Neural cell (in vitro differentiated cells): ENCODE results near the gene EOGT. TPM values are rescaled to one million over a fixed set of nuclear protein-coding genes. Genes with fewer than 3 reads are reported as not detected.

Source experiments
- H2AFZ ChIP-seq: fragments of 200-600, 300-800 bp; sonication (generic), shearing (Covaris generic); 2 replicates; pipeline ENCODE4 v1.6.0; 2014; ENCODE audit warnings: low read depth, mild to moderate bottlenecking, antibody characterized with exemption, low read length, moderate library complexity
- H3F3A ChIP-seq: fragments of 200-600 bp; shearing (Covaris generic); 2 replicates; pipeline ENCODE4 v1.6.1; 2016; ENCODE audit warnings: mild to moderate bottlenecking, moderate library complexity, mixed read lengths, antibody characterized with exemption, low read length; ENCODE audit not compliant: insufficient read depth, poor library complexity, severe bottlenecking
- H3K27ac ChIP-seq: fragments of 200-600, 300-800 bp; sonication (generic), shearing (Covaris generic); 2 replicates; pipeline ENCODE4 v1.5.1; 2014; ENCODE audit warnings: mild to moderate bottlenecking, low read length, moderate library complexity
- H3K27me3 ChIP-seq: fragments of 300-800, 200-600 bp; sonication (generic), shearing (Covaris generic); 2 replicates; pipeline ENCODE4 v1.6.0; 2014; ENCODE audit warnings: mild to moderate bottlenecking, low read depth, low read length, moderate library complexity; ENCODE audit not compliant: insufficient read depth
- H3K36me3 ChIP-seq: fragments of 300-800, 200-600 bp; sonication (generic), shearing (Covaris generic); 2 replicates; pipeline ENCODE4 v1.5.1; 2014; ENCODE audit warnings: mild to moderate bottlenecking, antibody characterized with exemption, low read length, moderate library complexity; ENCODE audit not compliant: insufficient read depth
- H3K4me2 ChIP-seq: fragments of 300-800, 200-600 bp; sonication (generic), shearing (Covaris generic); 2 replicates; pipeline ENCODE4 v1.6.0; 2014; ENCODE audit warnings: mild to moderate bottlenecking, low read length
- H3K4me3 ChIP-seq: fragments of 300-800, 200-600 bp; sonication (generic), shearing (Covaris generic); 2 replicates; pipeline ENCODE4 v1.5.1; 2014; ENCODE audit warnings: mild to moderate bottlenecking, low read length, moderate library complexity
- H3K79me2 ChIP-seq: fragments of 200-600 bp; shearing (Covaris generic); replicated peaks from 2 replicates; pipeline ENCODE4 v1.6.0; 2014; ENCODE audit warnings: mild to moderate bottlenecking, low read length, moderate library complexity; ENCODE audit not compliant: insufficient read depth
- H3K9ac ChIP-seq: fragments of 300-800, 200-600 bp; sonication (generic), shearing (Covaris generic); 2 replicates; pipeline ENCODE4 v1.6.1; 2016; ENCODE audit warnings: mild to moderate bottlenecking, low read length, mixed read lengths
- H3K9me2 ChIP-seq: fragments of 200-600 bp; shearing (Covaris generic); 2 replicates; pipeline ENCODE4 v1.6.1; 2016; ENCODE audit warnings: mild to moderate bottlenecking, low read length, mixed read lengths; ENCODE audit not compliant: insufficient read depth
- H3K9me3 ChIP-seq: fragments of 200-600, 300-800 bp; sonication (generic), shearing (Covaris generic); 2 replicates; pipeline ENCODE4 v1.6.1; 2016; ENCODE audit warnings: mild to moderate bottlenecking, mixed run types, low read length, moderate library complexity, mixed read lengths
- H4K20me1 ChIP-seq: fragments of 200-600 bp; shearing (Covaris generic); 2 replicates; pipeline ENCODE4 v1.6.1; 2016; ENCODE audit warnings: mild to moderate bottlenecking, mixed run types; ENCODE audit not compliant: insufficient read depth
- CTCF ChIP-seq: fragments of 450-650 bp; IDR thresholded peaks from 2 replicates; pipeline ENCODE4 v1.5.1; 2014; ENCODE audit warnings: antibody characterized with exemption, mild to moderate bottlenecking, moderate library complexity; ENCODE audit not compliant: poor library complexity, severe bottlenecking
- EP300 ChIP-seq: fragments of 450-650 bp; conservative IDR thresholded peaks from 2 replicates; pipeline ENCODE4 v1.6.1; 2014; ENCODE audit warnings: antibody characterized with exemption, mild to moderate bottlenecking, moderate library complexity; ENCODE audit not compliant: poor library complexity, severe bottlenecking
- EZH2 ChIP-seq: fragments of 200-600, 300-800 bp; shearing (Covaris generic), sonication (generic); IDR thresholded peaks from 2 replicates; pipeline ENCODE4 v1.6.1; 2014; ENCODE audit warnings: antibody characterized with exemption, low read length, borderline replicate concordance, mild to moderate bottlenecking; ENCODE audit not compliant: insufficient read depth, poor library complexity, severe bottlenecking
- MXI1 ChIP-seq: fragments of 450-650 bp; conservative IDR thresholded peaks from 2 replicates; pipeline ENCODE4 v1.6.1; 2014; ENCODE audit warnings: antibody characterized with exemption, mild to moderate bottlenecking; ENCODE audit not compliant: poor library complexity, severe bottlenecking
- POLR2AphosphoS5 ChIP-seq: IDR thresholded peaks from 2 replicates; pipeline ENCODE4 v1.6.1; 2012
- RAD21 ChIP-seq: fragments of 450-650 bp; conservative IDR thresholded peaks from 2 replicates; pipeline ENCODE4 v1.6.1; 2014; ENCODE audit warnings: antibody characterized with exemption, mild to moderate bottlenecking, moderate library complexity
- SMC3 ChIP-seq: fragments of 450-650 bp; conservative IDR thresholded peaks from 2 replicates; pipeline ENCODE4 v1.6.1; 2014; ENCODE audit warnings: antibody characterized with exemption, mild to moderate bottlenecking, moderate library complexity; ENCODE audit not compliant: poor library complexity
- TAF1 ChIP-seq: IDR thresholded peaks from 2 replicates; pipeline ENCODE4 v1.6.1; 2012; ENCODE audit warnings: low read depth
- polyA plus RNA-seq: library from polyadenylated mRNA; depleted of rRNA; stranded (reverse); fragments of >200 nt; gene quantifications from 2 replicates; pipeline ENCODE4 v1.2.3, GENCODE V29; 2014
- TF ChIP-seq, protein P1 (sequence below): IDR thresholded peaks from 2 replicates; pipeline ENCODE4 v1.6.1; 2012; ENCODE audit warnings: borderline replicate concordance

The EOGT gene
- polyA plus RNA-seq, 1 donor from 2014 or later, result 3.2 TPM

DNA sequence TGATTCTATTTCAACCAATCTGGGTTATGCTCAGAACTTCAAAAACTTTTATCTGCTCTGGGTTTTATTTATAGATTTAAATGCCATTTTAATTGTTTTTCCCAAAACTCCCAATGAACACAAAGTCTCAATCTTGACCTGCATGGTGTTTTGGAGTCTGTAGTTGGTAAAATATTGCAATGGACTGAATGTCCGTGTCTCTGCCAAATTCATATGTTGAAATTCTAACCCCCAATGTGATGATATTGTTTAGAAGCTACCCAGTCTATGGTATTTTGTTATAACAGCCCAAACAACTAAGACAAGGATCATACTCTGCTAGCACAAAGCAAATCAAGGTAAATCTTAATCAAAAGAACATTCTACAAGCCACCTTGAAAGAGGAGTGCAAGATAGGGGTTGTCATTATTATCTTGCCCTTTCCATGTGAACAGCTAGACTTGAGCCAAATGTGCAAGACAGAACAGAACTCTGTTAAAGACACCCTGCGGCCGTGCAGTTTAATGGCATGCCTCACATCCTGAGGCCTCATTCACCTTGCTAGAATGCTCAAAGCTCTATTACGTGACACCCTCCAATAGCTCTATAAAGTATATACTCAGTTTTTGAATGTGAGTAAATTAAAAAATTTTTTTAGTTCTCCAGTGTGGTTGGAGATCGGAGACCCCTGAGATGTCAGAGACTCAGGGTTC, 7.5 kb downstream of the EOGT start:
- no peak overlapping the region for H2AFZ ChIP-seq
- H3K79me2 ChIP-seq, result no peaks in the 10 kb centered on the region
- H3F3A ChIP-seq, result no peaks in the 10 kb centered on the region
- H3K36me3 ChIP-seq, result no peaks in the 10 kb centered on the region
- H3K9ac ChIP-seq, result no peak overlapping the region
- H3K9me3 ChIP-seq, result no peaks in the 10 kb centered on the region
- H3K4me3 ChIP-seq, result no peak overlapping the region
- H4K20me1 ChIP-seq, result no peaks in the 10 kb centered on the region
- H3K4me2 ChIP-seq, result no peak overlapping the region
- H3K27me3 ChIP-seq, result no peaks in the 10 kb centered on the region
- no peak overlapping the region for H3K27ac ChIP-seq
- no peaks in the 10 kb centered on the region for H3K9me2 ChIP-seq
- TF ChIP-seq, protein P1, sequence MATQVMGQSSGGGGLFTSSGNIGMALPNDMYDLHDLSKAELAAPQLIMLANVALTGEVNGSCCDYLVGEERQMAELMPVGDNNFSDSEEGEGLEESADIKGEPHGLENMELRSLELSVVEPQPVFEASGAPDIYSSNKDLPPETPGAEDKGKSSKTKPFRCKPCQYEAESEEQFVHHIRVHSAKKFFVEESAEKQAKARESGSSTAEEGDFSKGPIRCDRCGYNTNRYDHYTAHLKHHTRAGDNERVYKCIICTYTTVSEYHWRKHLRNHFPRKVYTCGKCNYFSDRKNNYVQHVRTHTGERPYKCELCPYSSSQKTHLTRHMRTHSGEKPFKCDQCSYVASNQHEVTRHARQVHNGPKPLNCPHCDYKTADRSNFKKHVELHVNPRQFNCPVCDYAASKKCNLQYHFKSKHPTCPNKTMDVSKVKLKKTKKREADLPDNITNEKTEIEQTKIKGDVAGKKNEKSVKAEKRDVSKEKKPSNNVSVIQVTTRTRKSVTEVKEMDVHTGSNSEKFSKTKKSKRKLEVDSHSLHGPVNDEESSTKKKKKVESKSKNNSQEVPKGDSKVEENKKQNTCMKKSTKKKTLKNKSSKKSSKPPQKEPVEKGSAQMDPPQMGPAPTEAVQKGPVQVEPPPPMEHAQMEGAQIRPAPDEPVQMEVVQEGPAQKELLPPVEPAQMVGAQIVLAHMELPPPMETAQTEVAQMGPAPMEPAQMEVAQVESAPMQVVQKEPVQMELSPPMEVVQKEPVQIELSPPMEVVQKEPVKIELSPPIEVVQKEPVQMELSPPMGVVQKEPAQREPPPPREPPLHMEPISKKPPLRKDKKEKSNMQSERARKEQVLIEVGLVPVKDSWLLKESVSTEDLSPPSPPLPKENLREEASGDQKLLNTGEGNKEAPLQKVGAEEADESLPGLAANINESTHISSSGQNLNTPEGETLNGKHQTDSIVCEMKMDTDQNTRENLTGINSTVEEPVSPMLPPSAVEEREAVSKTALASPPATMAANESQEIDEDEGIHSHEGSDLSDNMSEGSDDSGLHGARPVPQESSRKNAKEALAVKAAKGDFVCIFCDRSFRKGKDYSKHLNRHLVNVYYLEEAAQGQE, result no peak
- no peak for TF ChIP-seq TAF1
- no peak for TF ChIP-seq POLR2AphosphoS5

- Histone ChIP-seq H3K27ac (no peak overlapping the region), H3K36me3 (no peaks in the 10 kb centered on the region), H3K4me2 (no peak overlapping the region), H3K9ac (no peak overlapping the region), H2AFZ (no peak overlapping the region), H3K9me2 (no peaks in the 10 kb centered on the region), H3K27me3 (no peaks in the 10 kb centered on the region), H3K79me2 (no peaks in the 10 kb centered on the region), H3K4me3 (no peak overlapping the region), H4K20me1 (no peaks in the 10 kb centered on the region), H3F3A (no peaks in the 10 kb centered on the region), H3K9me3 (no peaks in the 10 kb centered on the region)
- TF ChIP-seq POLR2AphosphoS5 (no peak), CTCF (no peak), SMC3 (no peak), EZH2 (no peak), MXI1 (no peak), EP300 (no peak), TAF1 (no peak), RAD21 (no peak)
- TF ChIP-seq, protein P1, result no peak
These were observed 8.3 kb downstream of the EOGT start for GRCh38 chr3:69005071-69005790.
